WTC11 (cell line): ENCODE measurements around the gene ATP6V1C2. TPM values are rescaled to one million over a fixed set of nuclear protein-coding genes. Genes with fewer than 3 reads are reported as not detected.
A peak's percentile ranks its signal among the peaks of the same experiment; 100 is the strongest.

Source experiments
- ATAC-seq: fragments of 200-7000 bp; cut with Tn5 transposase; 2 replicates; pipeline ENCODE4 v1.10.0; 2021; ENCODE audit warnings: mild to moderate bottlenecking, moderate library complexity
- CTCF ChIA-PET: fragments of 300-600 bp; sonication (Branson Sonifier 250); formaldehyde crosslinking; loops from one replicate; lab custom pipeline; 2021; ENCODE audit warnings: antibody characterized with exemption; lab: Charles Lee
- POLR2A ChIA-PET: fragments of 350-600 bp; sonication (Branson Sonifier 250); formaldehyde crosslinking; loops from one replicate; lab custom pipeline; 2021; ENCODE audit warnings: antibody characterized with exemption; lab: Charles Lee
- DNase-seq: peaks from one replicate; pipeline ENCODE4 v3.0.0; 2021; ENCODE audit warnings: low spot score
- H3K27ac Mint-ChIP-seq: 2 replicates; pipeline ENCODE4 v1.8.0; 2021; ENCODE audit warnings: mixed read lengths
- H3K27me3 Mint-ChIP-seq: 2 replicates; pipeline ENCODE4 v1.8.0; 2021; ENCODE audit warnings: low read depth, mild to moderate bottlenecking, moderate library complexity, mixed read lengths
- H3K36me3 Mint-ChIP-seq: 2 replicates; pipeline ENCODE4 v1.8.0; 2021; ENCODE audit warnings: mixed read lengths
- H3K4me1 Mint-ChIP-seq: 2 replicates; pipeline ENCODE4 v1.8.0; 2022; ENCODE audit warnings: mixed read lengths
- H3K4me3 Mint-ChIP-seq: 2 replicates; pipeline ENCODE4 v1.8.0; 2021; ENCODE audit warnings: mild to moderate bottlenecking, moderate library complexity, mixed read lengths
- H3K9me3 Mint-ChIP-seq: 2 replicates; pipeline ENCODE4 v1.8.0; 2021; ENCODE audit warnings: mixed read lengths
- CREM ChIP-seq: sonication (generic); formaldehyde crosslinking; IDR thresholded peaks from 2 replicates; pipeline ENCODE4 v1.8.1; 2022; ENCODE audit warnings: mild to moderate bottlenecking, missing genetic modification reagents, moderate library complexity
- E2F1 ChIP-seq: sonication (generic); formaldehyde crosslinking; IDR thresholded peaks from 2 replicates; pipeline ENCODE4 v1.8.0; 2022; ENCODE audit warnings: mild to moderate bottlenecking, missing genetic modification reagents
- E2F4 ChIP-seq: sonication (generic); formaldehyde crosslinking; IDR thresholded peaks from 2 replicates; pipeline ENCODE4 v1.8.1; 2022; ENCODE audit warnings: low read depth, mild to moderate bottlenecking, moderate library complexity, missing genetic modification reagents, borderline replicate concordance
- EMX1 ChIP-seq: fragments of 250-450 bp; sonication (Bioruptor Pico); IDR thresholded peaks from 2 replicates; pipeline ENCODE4 v1.8.0; 2021; ENCODE audit warnings: mild to moderate bottlenecking
- FOXJ3 ChIP-seq: sonication (generic); formaldehyde crosslinking; IDR thresholded peaks from 2 replicates; pipeline ENCODE4 v1.9.0; 2021; ENCODE audit warnings: missing genetic modification reagents, mild to moderate bottlenecking, borderline replicate concordance
- GRHL2 ChIP-seq: fragments of 250-450 bp; sonication (Bioruptor Pico); IDR thresholded peaks from 2 replicates; pipeline ENCODE4 v1.8.0; 2022; ENCODE audit warnings: mild to moderate bottlenecking, moderate library complexity; ENCODE audit not compliant: insufficient replicate concordance, severe bottlenecking
- JUN ChIP-seq: sonication (generic); formaldehyde crosslinking; IDR thresholded peaks from 2 replicates; pipeline ENCODE4 v1.8.0; 2023; ENCODE audit warnings: mild to moderate bottlenecking, missing genetic modification reagents
- KAT7 ChIP-seq: sonication (generic); formaldehyde crosslinking; IDR thresholded peaks from 2 replicates; pipeline ENCODE4 v1.8.1; 2023; ENCODE audit warnings: missing genetic modification reagents, mild to moderate bottlenecking, borderline replicate concordance
- NFATC4 ChIP-seq: fragments of 250-450 bp; sonication (Bioruptor Pico); IDR thresholded peaks from 2 replicates; pipeline ENCODE4 v1.9.0; 2021; ENCODE audit warnings: mild to moderate bottlenecking
- NR2C2 ChIP-seq: sonication (generic); formaldehyde crosslinking; IDR thresholded peaks from 2 replicates; pipeline ENCODE4 v1.8.0; 2022; ENCODE audit warnings: mild to moderate bottlenecking, missing genetic modification reagents
- PRRX2 ChIP-seq: fragments of 250-450 bp; sonication (Bioruptor Pico); IDR thresholded peaks from 2 replicates; pipeline ENCODE4 v1.8.0; 2021; ENCODE audit warnings: mild to moderate bottlenecking
- RORB ChIP-seq: fragments of 250-450 bp; sonication (Bioruptor Pico); IDR thresholded peaks from 2 replicates; pipeline ENCODE4 v1.9.0; 2021; ENCODE audit warnings: mild to moderate bottlenecking
- SP1 ChIP-seq: sonication (generic); formaldehyde crosslinking; conservative IDR thresholded peaks from 2 replicates; pipeline ENCODE4 v1.8.1; 2022; ENCODE audit warnings: missing genetic modification reagents
- TEAD4 ChIP-seq: sonication (generic); formaldehyde crosslinking; IDR thresholded peaks from 2 replicates; pipeline ENCODE4 v1.8.0; 2022; ENCODE audit warnings: mild to moderate bottlenecking, missing genetic modification reagents
- ZNF219 ChIP-seq: sonication (generic); formaldehyde crosslinking; IDR thresholded peaks from 2 replicates; pipeline ENCODE4 v1.8.0; 2023; ENCODE audit warnings: missing genetic modification reagents, mild to moderate bottlenecking, borderline replicate concordance
- ZNF232 ChIP-seq: sonication (generic); formaldehyde crosslinking; IDR thresholded peaks from 2 replicates; pipeline ENCODE4 v1.8.0; 2022; ENCODE audit warnings: mild to moderate bottlenecking, missing genetic modification reagents
- ZNF263 ChIP-seq: sonication (generic); formaldehyde crosslinking; IDR thresholded peaks from 2 replicates; pipeline ENCODE4 v1.8.1; 2022; ENCODE audit warnings: low read depth, mild to moderate bottlenecking, moderate library complexity, missing genetic modification reagents
- ZNF396 ChIP-seq: fragments of 250-450 bp; sonication (Bioruptor Pico); IDR thresholded peaks from 2 replicates; pipeline ENCODE4 v1.8.0; 2021; ENCODE audit warnings: mild to moderate bottlenecking, moderate library complexity, borderline replicate concordance
- total RNA-seq: library from RNA; stranded (reverse); gene quantifications from 3 replicates; pipeline ENCODE4 v1.2.3, GENCODE V29; 2021
- TF ChIP-seq, protein P1 (sequence below): sonication (generic); formaldehyde crosslinking; IDR thresholded peaks from 2 replicates; pipeline ENCODE4 v1.8.1; 2023; ENCODE audit warnings: mild to moderate bottlenecking, missing genetic modification reagents, moderate library complexity
- TF ChIP-seq, protein P2 (sequence below): fragments of 250-450 bp; sonication (Bioruptor Pico); IDR thresholded peaks from 2 replicates; pipeline ENCODE4 v1.9.0; 2021; ENCODE audit warnings: mild to moderate bottlenecking

ATP6V1C2 gene
- total RNA-seq, 1 experiment from 2014 or later, result 0.42 TPM

GRCh38 chr2:10792001-10792634 lies 70.7 kb downstream of the ATP6V1C2 start:
- no peaks in the 10 kb centered on the region for H3K4me1 Mint-ChIP-seq
- no peak overlapping the region for H3K27ac Mint-ChIP-seq
- ATAC-seq (no peak), DNase-seq (no peak)
- POLR2A ChIA-PET, result no interaction called here
- H3K27me3 Mint-ChIP-seq, result no peaks in the 10 kb centered on the region
- TF ChIP-seq E2F1 (CRISPR knock-in tag), result no peak
- TF ChIP-seq RORB (CRISPR knock-in tag), result no peak
- TF ChIP-seq PRRX2, result no peak
- no peak for TF ChIP-seq ZNF396 (CRISPR knock-in tag)
- TF ChIP-seq JUN (CRISPR knock-in tag), result no peak
- no peak for TF ChIP-seq SP1 (CRISPR knock-in tag)
- TF ChIP-seq, protein P1, sequence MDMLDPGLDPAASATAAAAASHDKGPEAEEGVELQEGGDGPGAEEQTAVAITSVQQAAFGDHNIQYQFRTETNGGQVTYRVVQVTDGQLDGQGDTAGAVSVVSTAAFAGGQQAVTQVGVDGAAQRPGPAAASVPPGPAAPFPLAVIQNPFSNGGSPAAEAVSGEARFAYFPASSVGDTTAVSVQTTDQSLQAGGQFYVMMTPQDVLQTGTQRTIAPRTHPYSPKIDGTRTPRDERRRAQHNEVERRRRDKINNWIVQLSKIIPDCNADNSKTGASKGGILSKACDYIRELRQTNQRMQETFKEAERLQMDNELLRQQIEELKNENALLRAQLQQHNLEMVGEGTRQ, result no peak
- TF ChIP-seq NFATC4 (CRISPR knock-in tag), result no peak
- peaks cover 93% of the 10 kb centered on the region for H3K36me3 Mint-ChIP-seq
- H3K9me3 Mint-ChIP-seq, result no peaks in the 10 kb centered on the region
- H3K4me3 Mint-ChIP-seq, result no peak overlapping the region
- CTCF ChIA-PET, result no interaction called here

GRCh38 chr2:10792660-10793400 lies 71.4 kb downstream of the ATP6V1C2 start:
- Mint-ChIP-seq H3K36me3 (peaks cover 92% of the 10 kb centered on the region), H3K4me1 (no peaks in the 10 kb centered on the region)
- peak; percentile 95 for ATAC-seq

DNA sequence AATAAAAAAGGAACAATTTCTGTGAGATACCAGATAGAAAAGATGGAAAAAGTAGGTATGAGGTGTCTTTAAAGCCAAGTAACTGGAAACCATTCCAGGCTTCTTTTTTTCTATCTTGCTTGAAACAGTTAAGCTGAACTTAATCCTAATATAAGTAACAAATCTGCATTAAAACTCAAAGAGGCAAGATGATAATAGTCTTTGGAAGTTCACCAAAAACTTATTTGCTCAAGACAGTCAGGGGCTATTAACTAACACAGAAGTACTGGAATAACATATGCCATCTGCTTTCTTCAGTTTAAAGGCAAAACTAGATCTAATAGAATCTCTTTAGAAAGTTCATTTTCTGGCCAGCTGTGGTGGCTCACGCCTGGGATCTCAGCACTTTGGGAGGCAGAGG lies 72.4 kb downstream of the ATP6V1C2 start:
- no peak for DNase-seq
- ChIA-PET POLR2A (interaction anchor here (0.7 kb wide), 1 partner anchor 697 kb away, joined by 5 read pairs; no protein-coding TSS in a partner anchor), CTCF (no interaction called here)
- no peaks in the 10 kb centered on the region for H3K27me3 Mint-ChIP-seq
- no peak overlapping the region for H3K27ac Mint-ChIP-seq
- no peak for TF ChIP-seq FOXJ3 (CRISPR knock-in tag)
- TF ChIP-seq, protein P2, sequence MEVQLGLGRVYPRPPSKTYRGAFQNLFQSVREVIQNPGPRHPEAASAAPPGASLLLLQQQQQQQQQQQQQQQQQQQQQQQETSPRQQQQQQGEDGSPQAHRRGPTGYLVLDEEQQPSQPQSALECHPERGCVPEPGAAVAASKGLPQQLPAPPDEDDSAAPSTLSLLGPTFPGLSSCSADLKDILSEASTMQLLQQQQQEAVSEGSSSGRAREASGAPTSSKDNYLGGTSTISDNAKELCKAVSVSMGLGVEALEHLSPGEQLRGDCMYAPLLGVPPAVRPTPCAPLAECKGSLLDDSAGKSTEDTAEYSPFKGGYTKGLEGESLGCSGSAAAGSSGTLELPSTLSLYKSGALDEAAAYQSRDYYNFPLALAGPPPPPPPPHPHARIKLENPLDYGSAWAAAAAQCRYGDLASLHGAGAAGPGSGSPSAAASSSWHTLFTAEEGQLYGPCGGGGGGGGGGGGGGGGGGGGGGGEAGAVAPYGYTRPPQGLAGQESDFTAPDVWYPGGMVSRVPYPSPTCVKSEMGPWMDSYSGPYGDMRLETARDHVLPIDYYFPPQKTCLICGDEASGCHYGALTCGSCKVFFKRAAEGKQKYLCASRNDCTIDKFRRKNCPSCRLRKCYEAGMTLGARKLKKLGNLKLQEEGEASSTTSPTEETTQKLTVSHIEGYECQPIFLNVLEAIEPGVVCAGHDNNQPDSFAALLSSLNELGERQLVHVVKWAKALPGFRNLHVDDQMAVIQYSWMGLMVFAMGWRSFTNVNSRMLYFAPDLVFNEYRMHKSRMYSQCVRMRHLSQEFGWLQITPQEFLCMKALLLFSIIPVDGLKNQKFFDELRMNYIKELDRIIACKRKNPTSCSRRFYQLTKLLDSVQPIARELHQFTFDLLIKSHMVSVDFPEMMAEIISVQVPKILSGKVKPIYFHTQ, result no peak
- no peak for TF ChIP-seq E2F4 (CRISPR knock-in tag)
- no peak for TF ChIP-seq NR2C2 (CRISPR knock-in tag)
- no peak for TF ChIP-seq ZNF232 (CRISPR knock-in tag)
- TF ChIP-seq ZNF219 (CRISPR knock-in tag), result no peak
- H3K4me1 Mint-ChIP-seq, result peaks cover 4% of the 10 kb centered on the region
- no peak for ATAC-seq
- no peak overlapping the region for H3K4me3 Mint-ChIP-seq
- H3K36me3 Mint-ChIP-seq, result peaks cover 87% of the 10 kb centered on the region
- no peaks in the 10 kb centered on the region for H3K9me3 Mint-ChIP-seq

More at GRCh38 chr2:10792660-10793400, 71.4 kb downstream of the ATP6V1C2 start:
- Mint-ChIP-seq H3K27me3 (no peaks in the 10 kb centered on the region), H3K4me3 (no peak overlapping the region), H3K9me3 (no peaks in the 10 kb centered on the region), H3K27ac (no peak overlapping the region)
- TF ChIP-seq CREM (CRISPR knock-in tag), result no peak
- TF ChIP-seq KAT7 (CRISPR knock-in tag), result no peak
- no peak for TF ChIP-seq JUN (CRISPR knock-in tag)
- TF ChIP-seq TEAD4, result no peak
- TF ChIP-seq GRHL2 (CRISPR knock-in tag), result no peak
- TF ChIP-seq EMX1 (CRISPR knock-in tag), result no peak
- no peak for TF ChIP-seq ZNF263 (CRISPR knock-in tag)
- DNase-seq, result peak; percentile 50
- POLR2A ChIA-PET, result no interaction called here
- CTCF ChIA-PET, result interaction anchor here (0.7 kb wide), 1 partner anchor 19 kb away, joined by 3 read pairs; no protein-coding TSS in a partner anchor
